Endothelial cell of coronary artery (primary cell): ENCODE results near the gene PRDM16. TPM values are rescaled to one million over a fixed set of nuclear protein-coding genes. Genes with fewer than 3 reads are reported as not detected.

ENCODE experiments used
- total RNA-seq: library from RNA; depleted of rRNA; stranded (reverse); fragments of >200 nt; gene quantifications from 2 replicates; pipeline ENCODE4 v1.2.3, GENCODE V29; 2014

PRDM16 gene
- 0.18 and 1.5 TPM in 2 replicates for total RNA-seq

GRCh38 chr1:3068564-3069431 lies at the start of gene PRDM16:
PRDM16 (plus strand) TSS chr1:3069203; CDS start chr1:3069260, 57 bp downstream.

GRCh38 chr1:3021233-3021671 lies 47.8 kb upstream of the PRDM16 start, which contains the start of gene ACTRT2:
ACTRT2 (plus strand) TSS chr1:3021467; CDS start chr1:3021687, 220 bp downstream.

GRCh38 chr1:3453891-3454810 lies 385.1 kb downstream of the PRDM16 start, which contains the start of gene ARHGEF16:
ARHGEF16 (plus strand) TSS chr1:3454665; CDS start chr1:3463085, 8,420 bp downstream.

Other genes with a start within 250 kb of the PRDM16 start
- not detected in 2 replicates for gene ACTRT2, start 47.7 kb upstream of the PRDM16 start, total RNA-seq